Muscle of back (tissue), 13 donors: Measurements from ENCODE around the gene SLC9A5. TPM values are rescaled to one million over a fixed set of nuclear protein-coding genes. Genes with fewer than 3 reads are reported as not detected.

Experiments used
- DNase-seq, 3 donors: peaks; one replicate each; pipeline versions ENCODE4 v3.0.0 to v3.0.0-alpha.2; 2013
- long read RNA-seq, 9 donors: transcript quantifications; one replicate each; lab custom pipeline, GENCODE V29; 2026
- polyA plus RNA-seq, 10 donors: library from polyadenylated mRNA; unstranded; fragments of 120-200 nt; gene quantifications; one replicate each; pipeline ENCODE4 v1.2.1, GENCODE V29; 2013; ENCODE audit not compliant: insufficient read length in 10 of 10

The SLC9A5 gene
- 1 to 10 TPM in 7 of 10 donors, under 1 TPM in 3; 0.72 to 1.6 (median 1.3) TPM for polyA plus RNA-seq
- long read RNA-seq, donor 1, result 0 reads
- long read RNA-seq, donor 2, result 0 reads
- long read RNA-seq, donor 3, result 0 reads
- long read RNA-seq, donor 4, result 0 reads
- long read RNA-seq, donor 5, result 0 reads
- long read RNA-seq, donor 6, result 0 reads
- long read RNA-seq, donor 7, result 0 reads
- long read RNA-seq, donor 8, result 0 reads
- long read RNA-seq, donor 9, result 0 reads

- peak in 2 of 3 donors; percentile 24 to 50 for DNase-seq
These were observed at the start of gene SLC9A5 for GRCh38 chr16:67248401-67249177. TSS of gene SLC9A5 (plus strand) at chr16:67248979. CDS start at chr16:67249015, 36 bp downstream.

GRCh38 chr16:67199011-67199807, 49.6 kb upstream of the SLC9A5 start, which contains the start of gene ELMO3:
TSS of gene ELMO3 (plus strand) at chr16:67199131. CDS start at chr16:67199327, 196 bp downstream.
- DNase-seq, result no peak

- DNase-seq, result no peak
These were observed 49.0 kb upstream of the SLC9A5 start for GRCh38 chr16:67199808-67200198.

GRCh38 chr16:67200491-67200890, 48.3 kb upstream of the SLC9A5 start:
- DNase-seq, result no peak

GRCh38 chr16:67201411-67202345, 47.1 kb upstream of the SLC9A5 start:
- DNase-seq, result no peak

- DNase-seq, result no peak
These were observed 46.4 kb upstream of the SLC9A5 start for GRCh38 chr16:67202426-67202825.

- DNase-seq, result no peak
These were observed 45.8 kb upstream of the SLC9A5 start for GRCh38 chr16:67202956-67203493.

GRCh38 chr16:67204076-67204475, 44.7 kb upstream of the SLC9A5 start:
- DNase-seq, result no peak

GRCh38 chr16:67206129-67206837, 42.5 kb upstream of the SLC9A5 start:
- no peak for DNase-seq

- DNase-seq, result no peak
These were observed 41.9 kb upstream of the SLC9A5 start for GRCh38 chr16:67206838-67207248.

- no peak for DNase-seq
These were observed 41.3 kb upstream of the SLC9A5 start for GRCh38 chr16:67207249-67208091.

- no peak for DNase-seq
These were observed 40.5 kb upstream of the SLC9A5 start for GRCh38 chr16:67208154-67208896.

- no peak for DNase-seq
These were observed 39.2 kb upstream of the SLC9A5 start for GRCh38 chr16:67209565-67209964.

- no peak for DNase-seq
These were observed 38.5 kb upstream of the SLC9A5 start for GRCh38 chr16:67210069-67210937.

- no peak for DNase-seq
These were observed 37.1 kb upstream of the SLC9A5 start for GRCh38 chr16:67211674-67212073.

GRCh38 chr16:67212766-67213165, 36.0 kb upstream of the SLC9A5 start:
- DNase-seq, result no peak

GRCh38 chr16:67213197-67214019, 35.4 kb upstream of the SLC9A5 start:
- no peak for DNase-seq
